UCSD-AML1 (cell line): ENCODE data around the gene NCK1.

Experiments
- DNase-seq: peaks from one replicate; lab custom pipeline; 2025; ENCODE audit not compliant: unreplicated experiment; lab: John Stamatoyannopoulos, UW

The NCK1 gene

DNA sequence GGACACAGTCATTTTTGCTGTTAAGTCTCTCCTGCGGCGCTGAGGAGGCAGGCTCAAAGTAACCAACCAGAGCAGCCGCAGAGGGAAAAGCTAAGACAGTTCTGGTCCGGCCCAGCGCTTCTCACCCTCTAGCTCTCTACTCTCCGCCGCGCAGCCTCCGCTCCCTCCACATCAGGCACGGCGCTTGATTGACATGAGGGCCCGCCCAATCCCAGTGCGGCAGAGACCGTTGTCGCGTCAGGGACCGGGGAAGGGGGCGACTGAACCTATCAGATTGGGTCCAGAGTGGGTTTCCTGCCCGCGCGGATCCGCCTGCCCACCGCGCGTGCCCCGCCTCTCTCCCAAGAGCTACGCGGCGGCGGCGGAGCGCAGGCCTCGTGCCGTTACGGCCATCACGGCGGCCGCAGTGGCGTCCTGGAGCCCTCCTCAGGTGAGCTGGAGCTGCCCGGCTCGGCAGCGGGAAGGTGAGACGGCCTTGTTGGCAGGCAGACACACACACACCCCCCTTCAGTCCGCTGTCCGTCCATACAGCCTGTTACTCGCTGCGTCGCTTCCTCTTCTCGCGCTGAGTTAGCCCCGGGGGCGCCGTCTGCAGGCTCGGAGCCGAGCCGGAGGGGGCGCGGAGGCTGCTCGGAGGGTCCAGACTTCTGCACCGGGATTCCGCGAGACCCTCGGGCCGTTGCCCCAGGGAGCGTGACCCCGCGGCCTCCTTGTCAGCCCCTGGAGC is at the start of gene NCK1:
TSS of gene NCK1 (plus strand) at position 319 of the 727 bp plus-strand sequence. CDS start 65,794 bp downstream, outside the sequence.
- DNase-seq = peak; percentile 97

DNA sequence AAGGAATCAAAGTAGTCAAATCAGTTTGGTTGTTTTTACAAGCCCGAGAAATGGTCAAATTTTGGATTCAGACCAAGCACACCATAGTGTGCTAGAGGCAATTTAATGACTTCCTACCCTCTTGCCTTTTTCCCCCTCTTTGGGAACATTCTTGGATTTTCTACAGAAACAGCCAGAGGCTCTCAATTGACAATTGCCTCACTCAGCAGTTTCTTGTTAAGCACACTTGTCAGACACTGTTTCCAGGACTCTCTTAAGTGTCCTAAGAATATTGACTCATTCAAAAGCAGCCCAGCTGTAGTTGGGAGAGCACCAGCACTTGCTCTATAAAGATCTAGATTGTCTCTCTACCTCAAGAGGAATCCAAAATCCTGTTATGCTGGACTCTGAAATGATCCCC is 44.6 kb upstream of the NCK1 start:
- DNase-seq = no peak

DNA sequence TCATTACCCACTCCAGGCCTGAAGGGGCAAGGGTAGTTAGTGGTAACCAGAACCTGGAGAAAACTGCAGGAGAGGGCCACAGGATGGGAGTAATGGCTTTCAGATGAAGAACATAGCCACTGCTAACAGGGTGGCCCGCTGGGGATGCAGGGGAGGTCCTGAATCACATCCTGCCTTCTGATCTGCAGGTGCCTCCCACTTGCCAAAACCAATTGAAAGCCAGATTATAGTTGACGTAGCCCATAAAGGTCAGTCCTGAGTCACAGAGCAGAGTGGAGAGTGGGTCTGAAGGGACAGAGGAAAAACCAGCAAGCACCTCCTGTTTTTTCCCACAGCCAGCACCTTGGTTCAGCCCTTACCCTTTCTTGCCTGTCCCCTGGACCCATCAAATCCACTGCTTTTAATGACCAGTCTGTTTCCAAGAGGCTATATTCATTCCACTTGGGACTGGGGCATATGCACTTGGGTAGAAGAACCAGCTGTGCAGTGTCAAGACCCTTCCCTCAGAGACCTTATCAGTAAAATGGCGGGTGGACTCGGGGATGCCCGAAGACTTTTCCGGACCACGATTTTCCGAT is 43.7 kb upstream of the NCK1 start:
- DNase-seq = peak; percentile 69

DNA sequence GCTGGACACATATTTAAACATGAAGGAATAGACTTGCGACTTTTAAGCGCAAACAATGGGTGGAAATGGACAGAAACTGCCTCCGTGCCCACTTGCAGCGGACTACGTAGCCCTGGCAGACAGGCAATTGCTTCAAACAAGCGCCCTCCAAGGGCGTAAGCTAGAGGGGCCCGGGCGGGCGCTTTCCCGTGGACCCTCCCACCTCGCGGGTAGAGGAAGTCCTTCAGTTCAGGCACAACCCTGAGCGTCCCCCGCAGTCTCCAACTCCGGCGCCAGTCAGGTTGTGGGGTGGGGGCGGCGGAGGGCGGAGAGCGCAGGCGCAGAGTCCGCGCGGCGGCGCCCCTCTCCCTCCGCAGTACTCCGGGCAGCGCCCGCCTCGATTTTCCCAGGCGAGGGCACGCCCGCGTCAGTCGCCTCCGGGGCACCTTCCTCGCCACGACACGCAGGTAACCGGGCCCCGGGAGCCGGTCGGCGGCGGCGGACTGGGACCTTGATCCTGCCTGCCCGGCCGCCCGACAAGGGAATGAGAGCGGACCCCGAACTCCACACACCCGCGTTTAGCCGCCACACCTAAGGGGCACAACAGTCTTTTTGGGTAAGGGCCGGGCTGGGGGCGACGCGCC is 43.1 kb upstream of the NCK1 start, which contains the start of gene SLC35G2:
TSS of gene SLC35G2 (plus strand) at position 358 of the 623 bp plus-strand sequence. CDS start 35,335 bp downstream, outside the sequence.
- peak; percentile 79 for DNase-seq

DNA sequence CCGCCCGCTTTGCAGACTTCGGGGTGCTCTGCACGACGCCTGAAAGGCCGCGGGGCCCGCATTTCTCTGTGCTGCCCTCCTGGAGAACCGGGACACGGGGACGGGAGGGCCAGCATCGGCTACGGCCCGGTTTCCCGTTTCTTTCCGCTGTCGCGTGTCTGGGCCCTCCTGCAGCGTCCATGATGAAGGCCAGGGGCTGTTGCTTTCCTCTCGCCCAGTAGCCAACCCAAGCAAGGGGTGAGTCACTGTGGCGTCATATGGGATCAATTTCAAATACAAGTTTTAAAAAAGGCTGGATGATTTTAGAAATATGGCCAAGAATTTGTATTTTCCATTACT is 42.6 kb upstream of the NCK1 start:
- DNase-seq = peak; percentile 47

DNA sequence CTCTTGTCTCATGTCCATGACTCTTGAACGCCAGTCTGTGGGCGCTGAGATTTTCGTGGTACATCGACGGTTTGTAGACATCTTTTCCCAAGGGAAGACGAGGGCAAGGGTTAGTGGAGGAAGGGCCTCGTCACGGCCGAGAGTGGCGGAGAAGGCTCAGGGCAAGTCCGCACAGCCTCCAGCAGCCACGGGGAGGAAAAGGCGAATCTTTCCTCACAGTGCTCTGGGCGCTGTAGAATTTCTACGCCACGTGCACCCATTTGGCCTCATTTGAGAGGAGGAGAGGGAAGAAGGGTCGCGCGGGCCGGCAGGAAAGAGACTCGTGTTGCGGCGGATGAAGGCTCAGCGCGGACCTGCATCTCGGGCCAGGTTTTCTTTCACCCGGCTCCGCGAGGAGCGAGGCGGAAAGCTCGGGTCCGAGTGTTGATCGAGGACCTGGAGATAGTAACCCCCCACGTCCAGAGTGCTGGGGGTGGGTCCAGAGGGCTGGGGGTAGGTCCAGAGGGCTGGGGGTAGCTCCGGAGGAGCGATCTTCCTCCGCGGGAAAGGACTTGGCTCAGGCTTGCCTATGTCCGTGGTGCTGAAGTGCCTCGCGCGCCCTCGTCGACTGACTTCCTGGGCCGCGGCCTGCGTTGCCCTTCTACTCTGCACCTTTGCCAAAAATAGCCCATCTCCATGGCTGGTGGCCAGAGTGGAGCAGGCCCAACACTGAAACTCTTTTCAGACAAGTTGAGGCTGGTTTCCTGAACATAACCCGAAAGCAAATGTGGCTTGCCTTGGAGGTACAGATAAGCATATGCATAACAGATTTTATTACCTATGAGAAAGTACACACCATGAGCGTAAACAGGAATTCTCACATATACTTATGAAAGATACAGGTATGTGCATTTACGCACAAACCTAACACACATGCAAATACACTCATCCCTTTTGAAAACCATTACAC is 42.0 kb upstream of the NCK1 start:
- peak; percentile 59 for DNase-seq

DNA sequence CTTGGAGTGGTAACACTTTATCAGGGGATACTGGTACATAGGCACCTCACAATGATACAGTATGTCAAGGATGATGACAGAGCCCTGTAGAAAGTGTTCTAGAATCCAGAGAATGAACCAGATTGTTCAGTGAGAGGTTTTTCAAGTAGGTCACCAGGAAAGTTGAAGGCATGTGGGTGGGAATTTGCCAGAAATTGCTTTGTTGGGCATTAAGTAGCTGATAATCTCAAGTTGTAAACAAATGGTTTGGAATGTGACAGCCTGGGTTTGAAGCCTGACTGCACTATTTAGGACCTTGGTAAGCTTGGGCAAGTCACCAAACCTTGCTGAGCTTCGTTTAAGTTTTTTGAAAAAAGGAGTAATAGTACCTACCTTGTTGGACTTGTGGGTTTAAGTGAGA is 30.5 kb upstream of the NCK1 start:
- no peak for DNase-seq

DNA sequence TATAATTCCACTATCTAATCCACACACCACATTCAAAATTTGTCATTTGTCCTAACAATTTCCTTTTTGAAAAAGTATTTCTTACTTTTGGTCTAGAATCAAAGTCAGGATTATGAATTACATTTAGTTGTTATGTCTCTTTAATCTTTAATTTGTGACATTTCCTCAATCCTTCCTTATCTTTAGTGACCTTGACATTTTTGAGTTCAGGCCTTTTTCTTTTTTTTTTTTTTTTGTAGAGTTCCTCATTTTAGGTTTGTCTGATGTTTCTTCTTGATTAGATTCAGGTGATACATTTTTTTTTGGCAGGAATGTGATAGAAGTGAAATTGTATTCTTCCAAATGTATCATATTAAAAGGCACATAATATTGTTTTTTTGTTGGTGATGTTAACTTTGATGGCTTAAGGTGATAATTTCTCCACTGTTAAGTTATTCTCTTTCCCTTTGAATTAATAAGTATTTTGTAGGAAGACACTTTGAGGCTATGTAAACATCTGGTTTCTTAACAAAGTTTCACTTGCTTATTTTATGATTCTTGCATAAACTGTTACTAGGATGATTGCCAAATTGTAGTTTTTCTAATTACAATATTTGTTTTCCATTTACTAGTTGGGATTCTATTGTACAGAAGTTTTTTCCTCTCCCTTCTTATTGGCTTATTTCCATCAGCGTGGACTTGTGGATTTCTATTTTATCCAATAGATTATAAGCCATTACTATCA is 26.8 kb upstream of the NCK1 start:
- no peak for DNase-seq

DNA sequence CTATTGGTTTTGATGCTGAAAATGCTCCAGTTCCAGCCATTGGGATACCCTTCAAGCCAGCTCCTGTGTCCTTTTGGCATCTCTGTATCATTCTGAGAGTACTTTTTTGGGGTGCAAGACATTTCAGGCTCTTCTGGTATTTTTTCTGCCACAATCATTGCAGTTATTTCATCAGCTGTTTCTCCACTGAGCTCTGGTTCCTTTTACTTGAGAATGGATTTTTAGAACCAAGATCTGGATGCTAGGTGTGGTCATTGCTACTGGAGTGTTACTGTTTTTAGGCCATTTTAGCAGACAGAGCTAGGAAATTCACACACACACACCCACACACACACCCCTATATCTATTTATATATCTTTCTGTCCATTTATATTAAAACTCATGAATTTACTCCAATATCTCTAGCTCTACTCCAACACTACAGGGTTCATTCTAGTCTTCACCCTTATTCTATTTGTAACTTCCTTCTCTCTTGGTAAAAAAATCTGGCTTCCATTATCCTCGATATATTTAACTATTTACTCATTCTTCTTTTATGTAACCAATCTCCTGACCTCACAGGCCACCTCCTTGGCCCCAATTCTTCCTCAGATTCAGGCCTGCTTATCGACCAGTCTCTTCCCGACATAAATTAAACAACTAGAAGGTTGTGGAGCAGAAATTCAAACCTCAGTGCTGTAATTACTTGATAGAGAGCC is 26.0 kb upstream of the NCK1 start:
- no peak for DNase-seq

DNA sequence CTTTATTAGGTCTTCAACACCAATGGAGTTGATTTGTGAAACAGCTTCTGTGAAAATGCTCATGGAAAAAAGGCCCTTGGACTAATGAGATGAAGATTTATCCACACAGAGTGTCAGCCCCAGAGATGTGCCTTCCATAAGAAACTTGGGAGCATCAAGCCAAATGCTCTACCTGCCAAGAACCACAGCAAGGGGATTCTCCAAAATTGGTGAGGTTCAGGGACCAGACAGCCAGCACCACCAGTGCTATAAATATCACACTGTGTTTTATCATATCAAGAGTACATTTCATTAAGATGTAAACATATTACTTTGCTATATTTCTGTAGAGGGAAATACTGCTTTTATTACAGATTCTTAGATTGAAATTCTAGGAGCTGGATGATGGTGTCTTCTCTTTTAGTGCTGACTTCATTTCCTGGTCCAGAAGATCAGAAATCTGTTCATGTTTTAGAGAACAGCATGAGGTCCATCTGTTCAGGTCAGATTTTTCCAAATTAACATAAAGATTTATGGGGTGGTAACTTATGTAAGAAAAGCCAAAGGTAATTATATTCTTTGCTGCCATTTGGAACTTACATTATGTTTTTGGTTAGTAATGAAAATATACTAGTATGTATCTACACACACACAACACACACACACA is 25.4 kb upstream of the NCK1 start:
- DNase-seq = no peak

DNA sequence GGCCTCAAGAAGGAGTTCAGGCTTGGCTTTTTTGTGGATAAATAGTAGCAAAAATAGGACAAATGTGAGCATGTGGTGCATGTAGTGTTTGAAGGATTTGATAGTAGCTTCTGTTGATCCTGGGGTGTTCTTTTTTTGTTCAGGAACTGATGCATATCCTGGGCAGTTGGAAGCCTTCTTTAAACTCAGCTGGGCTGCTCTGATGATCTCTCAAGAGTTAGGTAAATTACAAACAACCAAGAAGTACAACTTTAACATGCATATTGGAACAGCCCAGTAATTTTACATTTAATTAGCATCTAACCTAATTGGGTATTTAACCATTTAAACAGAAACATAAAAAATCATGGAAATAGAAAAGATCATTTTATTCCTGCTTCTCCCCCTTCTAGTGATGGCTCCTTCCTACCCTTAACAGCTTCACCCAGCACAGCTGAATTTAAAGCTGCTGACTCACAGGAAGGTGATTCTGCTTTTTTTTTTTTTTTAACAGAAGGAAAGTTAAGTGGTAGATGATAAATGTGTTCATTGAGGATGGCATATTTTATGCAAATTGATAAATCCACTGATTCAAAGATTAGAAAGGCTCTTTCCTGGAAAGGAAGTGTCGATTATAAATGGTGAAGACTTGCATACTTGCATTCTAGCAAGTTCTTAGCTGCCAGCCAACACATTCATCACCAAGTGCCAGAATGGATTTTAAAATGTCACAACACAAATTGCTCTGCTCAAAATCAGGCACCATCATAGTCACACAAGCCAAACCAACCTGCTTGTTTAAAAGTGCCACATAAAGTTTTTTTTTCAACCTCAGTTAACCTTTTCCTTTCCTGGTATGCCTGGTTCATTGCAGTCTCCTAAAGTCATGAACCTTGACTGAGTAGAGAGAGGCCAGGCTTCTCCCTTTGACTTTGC is 23.1 kb upstream of the NCK1 start:
- no peak for DNase-seq

DNA sequence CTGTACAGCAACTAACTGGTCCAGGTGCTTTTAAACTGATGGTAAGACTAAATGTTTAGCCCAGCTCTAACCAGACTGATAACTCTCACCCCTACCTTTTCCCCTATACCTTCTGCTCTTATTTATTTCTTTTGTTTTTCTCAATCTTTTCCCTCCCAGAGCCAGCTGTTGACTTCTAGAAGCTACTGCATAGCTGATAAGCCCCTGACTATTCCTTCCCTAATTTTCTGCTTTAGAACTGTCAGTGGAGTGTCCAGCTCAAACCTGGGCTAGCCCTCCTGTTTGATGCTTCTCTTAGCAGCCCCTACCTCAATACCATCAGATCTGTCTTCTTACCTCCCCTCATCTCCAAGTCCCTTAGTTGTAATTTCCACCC is 22.5 kb upstream of the NCK1 start:
- DNase-seq = no peak

DNA sequence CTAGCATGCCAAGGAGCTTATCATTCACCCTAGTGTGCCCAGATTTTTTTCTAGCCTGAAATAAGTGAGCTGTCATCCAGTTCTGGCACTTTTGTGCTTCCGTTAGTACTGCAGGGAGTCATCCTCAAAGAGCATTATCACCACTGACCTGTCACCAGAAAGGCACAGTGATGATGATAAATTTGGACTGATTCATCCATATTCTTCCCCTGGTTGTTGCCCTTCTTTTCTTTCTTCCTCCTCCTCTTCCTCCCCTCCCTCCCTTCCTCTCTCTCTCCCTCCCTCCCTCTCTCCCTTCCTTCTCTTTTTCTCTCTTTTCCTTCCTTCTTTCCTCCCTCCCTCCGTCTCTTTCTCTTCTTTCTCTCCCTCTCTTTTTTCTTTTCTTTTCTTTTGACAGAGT is 21.8 kb upstream of the NCK1 start:
- DNase-seq = no peak

DNA sequence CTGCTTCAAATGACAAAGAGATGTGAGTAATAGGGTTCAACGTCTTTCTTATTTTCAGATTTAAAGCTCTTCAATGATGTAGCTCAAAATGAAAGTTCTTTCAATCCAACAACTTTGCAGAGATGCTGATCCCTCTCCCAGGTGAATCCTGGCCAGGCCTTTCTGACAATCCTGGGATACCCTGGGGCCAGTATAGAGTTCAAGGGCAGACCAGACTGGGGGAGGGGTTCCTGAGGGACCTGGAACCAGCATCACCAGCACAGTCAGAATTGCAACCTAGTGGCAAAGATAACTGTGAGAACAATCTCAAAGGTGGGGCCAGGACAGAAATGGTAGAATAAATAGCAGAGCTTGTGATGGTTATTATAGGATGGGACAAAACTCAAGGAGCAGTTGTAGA is 19.7 kb upstream of the NCK1 start:
- DNase-seq = no peak

DNA sequence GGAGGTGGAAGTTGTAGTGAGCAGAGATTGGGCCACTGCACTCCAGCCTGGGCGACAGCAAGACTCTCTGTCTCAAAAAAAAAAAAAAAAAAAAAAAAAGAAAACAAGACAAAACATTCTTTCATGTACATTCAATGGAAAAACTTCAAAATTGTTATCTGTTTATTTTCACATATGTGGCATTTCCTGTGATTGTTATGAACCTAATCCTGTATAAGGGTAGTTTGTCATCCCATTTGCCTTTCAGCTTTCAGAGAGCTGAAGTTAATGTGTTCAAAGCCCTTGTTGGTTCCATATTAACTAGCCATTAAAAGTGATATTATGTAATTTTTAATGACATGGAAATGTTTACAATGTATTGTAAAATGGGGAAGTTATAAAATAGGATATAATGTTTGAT is 17.3 kb upstream of the NCK1 start:
- no peak for DNase-seq

DNA sequence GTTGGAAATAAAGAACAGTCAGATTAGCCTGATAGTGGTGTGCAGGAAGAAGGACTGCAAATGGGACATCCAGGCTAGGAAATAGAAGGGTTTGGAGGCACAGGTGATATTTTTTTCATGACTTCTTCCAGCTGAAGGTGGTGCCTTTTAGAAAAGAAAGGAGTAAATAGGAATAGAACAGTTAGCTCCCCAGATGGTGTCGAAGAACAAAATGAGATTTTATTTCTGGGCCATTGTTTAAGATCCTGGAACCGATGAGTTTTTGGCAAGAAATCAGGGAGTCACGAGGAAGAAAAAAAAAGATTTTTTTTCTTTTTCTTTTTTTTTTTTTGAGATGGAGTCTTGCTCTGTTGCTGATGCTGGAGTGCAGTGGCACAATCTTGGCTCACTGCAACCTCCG is 9.8 kb upstream of the NCK1 start:
- DNase-seq = no peak

DNA sequence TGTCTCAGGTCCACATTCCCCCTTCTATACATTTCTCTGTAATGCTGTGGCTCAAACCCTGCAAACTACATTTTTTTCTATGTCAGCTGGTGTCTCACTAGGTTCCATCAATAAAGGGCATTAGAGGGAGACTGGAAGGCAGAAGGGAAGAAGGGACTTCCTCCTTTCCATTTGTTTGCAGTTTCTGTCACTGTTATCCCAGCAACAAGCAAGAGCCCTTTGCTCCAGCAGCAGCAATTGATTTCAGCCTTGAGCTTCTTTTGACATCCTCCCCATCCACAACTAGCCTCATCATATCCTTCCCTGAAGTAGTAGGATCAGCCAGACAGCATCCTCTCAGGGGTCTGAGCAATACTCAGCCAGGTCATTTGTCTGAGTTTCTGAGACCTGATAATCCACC is 5.3 kb upstream of the NCK1 start:
- no peak for DNase-seq

DNA sequence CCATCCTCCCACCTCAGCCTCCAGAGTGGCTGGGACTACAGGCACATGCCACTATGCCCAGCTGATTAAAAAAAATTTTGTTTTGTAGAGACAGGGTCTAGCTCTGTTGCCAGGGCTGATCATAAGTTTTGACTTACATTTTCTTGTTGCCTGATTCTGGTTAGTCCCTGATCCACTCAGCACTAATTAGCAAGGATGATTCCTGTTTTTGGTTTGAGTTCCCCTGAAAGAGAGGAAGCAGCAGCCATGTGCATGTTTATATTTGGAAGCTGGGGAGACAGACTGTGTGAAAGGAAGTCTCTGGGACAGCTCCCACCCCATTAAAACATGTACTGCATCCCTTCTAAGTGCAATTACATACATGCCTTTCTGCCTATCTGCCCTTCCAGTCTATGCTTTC is 3.6 kb upstream of the NCK1 start:
- DNase-seq = no peak

DNA sequence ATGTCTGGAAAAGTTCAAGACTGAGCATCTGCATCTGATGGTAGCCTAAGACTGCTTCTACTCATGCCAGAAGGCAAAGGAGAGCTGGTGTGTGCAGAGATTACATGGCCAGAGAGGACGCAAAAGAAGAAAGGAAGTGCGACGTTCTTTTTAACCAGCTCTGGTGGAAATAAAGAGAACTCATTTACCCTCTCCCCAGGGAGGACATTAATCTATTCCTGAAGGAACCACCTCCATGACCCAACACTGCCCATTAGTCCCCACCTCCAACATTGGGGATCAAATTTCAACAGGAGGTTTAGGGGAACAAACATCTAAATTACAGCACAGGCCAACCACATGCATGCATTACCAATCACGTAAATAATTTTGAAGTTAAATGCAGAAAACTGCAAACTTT is 1.5 kb upstream of the NCK1 start:
- no peak for DNase-seq
